HepG2 (cell line): ENCODE results near the gene PIEZO1. TPM values are rescaled to one million over a fixed set of nuclear protein-coding genes. Genes with fewer than 3 reads are reported as not detected.

ENCODE experiments used
- ATAC-seq: fragments of 200-7000 bp; cut with Tn5 transposase; 3 replicates; pipeline ENCODE4 v1.9.1; 2020; ENCODE audit warnings: mild to moderate bottlenecking, moderate library complexity
- BruUV-seq: library from RNA; stranded (reverse); fragments of 400-500 nt; replicated peaks from 2 replicates; lab custom pipeline; 2021; lab: Mats Ljungman, UMichigan
- CTCF ChIA-PET: fragments of 300-600 bp; formaldehyde crosslinking; extraction: SDS; loops from one replicate; lab custom pipeline; 2021; ENCODE audit warnings: low total read pairs, inconsistent platforms, low intra/inter-chr PET ratio; lab: Yijun Ruan, JAX
- POLR2A ChIA-PET: fragments of 350-600 bp; sonication (Branson Sonifier 250); formaldehyde crosslinking; loops from one replicate; lab custom pipeline; 2020; ENCODE audit warnings: antibody characterized with exemption, inconsistent platforms; lab: Yijun Ruan, JAX
- DNase-seq: peaks from one replicate; pipeline ENCODE4 v3.0.0-alpha.2; 2015; ENCODE audit warnings: low spot score
- FAIRE-seq: peaks from 3 replicates; lab custom pipeline; 2011; peaks lifted over from hg19 to GRCh38; lab: Jason Lieb, UNC
- H2AFZ ChIP-seq: one replicate; pipeline ENCODE4 v1.6.1; 2011; ENCODE audit warnings: low read length, inconsistent platforms
- H3K27ac ChIP-seq: fragments of 300-600 bp; 3 replicates; pipeline ENCODE4 v1.8.0; 2011; ENCODE audit warnings: mixed run types, mild to moderate bottlenecking, mixed read lengths, low read length, inconsistent platforms; ENCODE audit not compliant: insufficient read depth; ENCODE audit errors: extremely low read length
- H3K27me3 ChIP-seq, 2 experiments: fragments of 200-600 bp in 1 of 2; 2 replicates in 1 of 2; 3 replicates in 1 of 2; pipeline versions ENCODE4 v1.6.0 to v1.8.0; 2011; ENCODE audit warnings: low read length in 2 of 2, mild to moderate bottlenecking in 2 of 2, moderate library complexity in 2 of 2, inconsistent platforms in 1 of 2; ENCODE audit not compliant: insufficient read depth in 2 of 2, control insufficient read depth in 1 of 2
- H3K36me3 ChIP-seq, 2 experiments: fragments of 200-600 bp in 1 of 2; replicated peaks in 1 of 2; 2 replicates in 1 of 2; 3 replicates in 1 of 2; pipeline versions ENCODE4 v1.5.1 to v1.8.0; 2011; ENCODE audit warnings: low read length in 2 of 2, inconsistent platforms in 1 of 2; ENCODE audit not compliant: insufficient read depth in 2 of 2, control insufficient read depth in 1 of 2
- H3K4me1 ChIP-seq: 2 replicates; pipeline ENCODE4 v1.5.1; 2012; ENCODE audit warnings: low read length, inconsistent platforms; ENCODE audit not compliant: insufficient read depth
- H3K4me2 ChIP-seq: 2 replicates; pipeline ENCODE4 v1.6.0; 2011; ENCODE audit warnings: low read depth, low read length, inconsistent platforms
- H3K4me3 ChIP-seq, 3 experiments: fragments of 200-600 bp in 1 of 3; sonication (generic), shearing (Covaris generic) in 1 of 3; replicated peaks in 1 of 3; 2 replicates each; pipeline ENCODE4 v1.5.1; 2011 to 2016; ENCODE audit warnings: low read length in 3 of 3, inconsistent platforms in 2 of 3, low read depth in 2 of 3, mild to moderate bottlenecking in 2 of 3, control low read depth in 1 of 3, mixed read lengths in 1 of 3; ENCODE audit not compliant: insufficient read depth in 1 of 3
- H3K79me2 ChIP-seq: one replicate; pipeline ENCODE4 v1.6.1; 2011; ENCODE audit warnings: low read length, inconsistent platforms; ENCODE audit not compliant: insufficient read depth
- H3K9ac ChIP-seq: 2 replicates; pipeline ENCODE4 v1.6.0; 2011; ENCODE audit warnings: mild to moderate bottlenecking, low read depth, low read length, inconsistent platforms; ENCODE audit not compliant: insufficient read depth
- H3K9me3 ChIP-seq: 2 replicates; pipeline ENCODE4 v1.5.1; 2012; ENCODE audit warnings: mild to moderate bottlenecking, low read length
- H4K20me1 ChIP-seq: 2 replicates; pipeline ENCODE4 v1.6.0; 2011; ENCODE audit warnings: inconsistent platforms, mild to moderate bottlenecking, low read length, moderate library complexity; ENCODE audit not compliant: insufficient read depth
- BATF2 ChIP-seq: sonication (generic); formaldehyde crosslinking; IDR thresholded peaks from 2 replicates; pipeline ENCODE4 v1.8.0; 2022; ENCODE audit warnings: mild to moderate bottlenecking, missing genetic modification reagents, moderate library complexity
- CEBPB ChIP-seq: IDR thresholded peaks from 2 replicates; pipeline ENCODE4 v1.6.1; 2011; ENCODE audit warnings: low read depth, low read length, improper control_type of control experiment, borderline replicate concordance
- FOXA3 ChIP-seq: IDR thresholded peaks from 2 replicates; pipeline ENCODE4 v1.6.1; 2016; ENCODE audit warnings: missing genetic modification reagents, missing compliant biosample characterization
- FOXK2 ChIP-seq: fragments of 450-650 bp; IDR thresholded peaks from 2 replicates; pipeline ENCODE4 v1.6.1; 2016
- IKZF1 ChIP-seq: fragments of 450-650 bp; IDR thresholded peaks from 2 replicates; pipeline ENCODE4 v1.7.1; 2016
- LRRFIP1 ChIP-seq: sonication (generic); formaldehyde crosslinking; conservative IDR thresholded peaks from 2 replicates; pipeline ENCODE4 v1.4.0; 2020; ENCODE audit warnings: missing genetic modification reagents
- PBX2 ChIP-seq: IDR thresholded peaks from 2 replicates; pipeline ENCODE4 v1.6.1; 2016; ENCODE audit warnings: control low read depth
- SIN3B ChIP-seq: fragments of 150-350 bp; IDR thresholded peaks from 2 replicates; pipeline ENCODE4 v1.6.1; 2014; ENCODE audit warnings: low read length
- SP2 ChIP-seq: sonication (generic); formaldehyde crosslinking; IDR thresholded peaks from 2 replicates; pipeline ENCODE4 v1.5.1; 2020; ENCODE audit warnings: mild to moderate bottlenecking, missing genetic modification reagents
- TFDP2 ChIP-seq: sonication (generic); formaldehyde crosslinking; IDR thresholded peaks from 2 replicates; pipeline ENCODE4 v1.4.0; 2020; ENCODE audit warnings: missing genetic modification reagents
- ZNF142 ChIP-seq: sonication (generic); formaldehyde crosslinking; IDR thresholded peaks from 2 replicates; pipeline ENCODE4 v1.4.0; 2020; ENCODE audit warnings: missing genetic modification reagents
- ZNF350 ChIP-seq: sonication (generic); formaldehyde crosslinking; IDR thresholded peaks from 2 replicates; pipeline ENCODE4 v1.4.0; 2020; ENCODE audit warnings: mild to moderate bottlenecking, low read depth, missing genetic modification reagents, borderline replicate concordance
- ZNF550 ChIP-seq: sonication (generic); formaldehyde crosslinking; IDR thresholded peaks from 2 replicates; pipeline ENCODE4 v1.4.0; 2020; ENCODE audit warnings: mild to moderate bottlenecking, missing genetic modification reagents, borderline replicate concordance
- WGBS: methylation state at CpG from one replicate; pipeline ENCODE4 v1.1.6; 2017; ENCODE audit warnings: low lambda C conversion rate; 5-methylcytosine and 5-hydroxymethylcytosine counted together
- in situ Hi-C: cut with HindIII; loops from 2 replicates; pipeline ENCODE4 v1.10.0; 2017; ENCODE audit warnings: low pct_unique_long_range_greater_than_20kb; ENCODE audit not compliant: extremely low pct_ligation_motif_present
- intact Hi-C: fragments of 100-400 bp; cut with micrococcal nuclease; formaldehyde crosslinking; loops from one replicate; pipeline ENCODE4 v1.10.0; 2022; ENCODE audit not compliant: unreplicated experiment
- polyA plus RNA-seq, 8 experiments: library from polyadenylated mRNA; depleted of rRNA in 3 of 8; stranded (reverse) in 7 of 8; unstranded in 1 of 8; fragments of >200 nt; fragmentation: Illumina TruSeq in 4 of 8; extraction: Trizol in 4 of 8; gene quantifications; 2 replicates each; pipeline versions ENCODE4 v1.2.1 to v1.2.3, GENCODE V29; 2011 to 2016; ENCODE audit warnings: low read depth in 4 of 8, missing spikeins in 1 of 8, mixed read lengths in 1 of 8; ENCODE audit not compliant: insufficient read depth in 1 of 8
- total RNA-seq, 5 experiments: library from RNA; depleted of rRNA; stranded (reverse); fragments of >200 nt; fragmentation: Illumina TruSeq; extraction: Trizol; gene quantifications; 2 replicates each; pipeline ENCODE4 v1.2.3, GENCODE V29; 2016; ENCODE audit warnings: low read depth in 1 of 5

PIEZO1 gene
- total and polyA plus RNA-seq, 2 of the 13 experiments (the other 11 are each of a cell fraction or from before 2014, with no cell fraction given), result 67.9 to 85.0 TPM

GRCh38 chr16:88766975-88767374 is 18.0 kb downstream of the PIEZO1 start:
- no peaks in the 10 kb centered on the region for H3K9me3 ChIP-seq
- TF ChIP-seq FOXK2 (no peak), LRRFIP1 (CRISPR knock-in tag) (no peak), PBX2 (CRISPR knock-in tag) (no peak), FOXA3 (CRISPR knock-in tag) (no peak), ZNF550 (no peak), ZNF142 (CRISPR knock-in tag) (no peak), SIN3B (no peak), BATF2 (no peak), IKZF1 (no peak), TFDP2 (CRISPR knock-in tag) (no peak), CEBPB (no peak), ZNF350 (CRISPR knock-in tag) (no peak), SP2 (CRISPR knock-in tag) (no peak)

More at GRCh38 chr16:88766975-88767374, 18.0 kb downstream of the PIEZO1 start:
- H3K4me3 ChIP-seq, result no peak overlapping the region
- no peak overlapping the region for H3K9ac ChIP-seq
- DNase-seq, result no peak
- no peaks in the 10 kb centered on the region for H3K27me3 ChIP-seq
- H3K4me2 ChIP-seq, result no peak overlapping the region
- peaks cover 22% of the 10 kb centered on the region for H3K79me2 ChIP-seq
- CTCF ChIA-PET, result no interaction called here
- no peak for ATAC-seq
- FAIRE-seq, result no peak
- intact Hi-C loops (no loop called here), in situ Hi-C loops (no loop called here)
- no TSS peak for BruUV-seq
- POLR2A ChIA-PET, result interaction anchor here (1.6 kb wide), 1 partner anchor 18 kb away, joined by 3 read pairs; the partner anchor contains the start of gene PIEZO1
- H4K20me1 ChIP-seq, result peaks cover 37% of the 10 kb centered on the region; the same call in 1 of the 2 replicates
- H3K27ac ChIP-seq, result no peak overlapping the region
- H2AFZ ChIP-seq, result no peak overlapping the region
- H3K36me3 ChIP-seq, result peaks cover 0 to 4% of the 10 kb centered on the region in 2 experiments; a peak in 3 of 5 replicates
- peaks cover 62% of the 10 kb centered on the region for H3K4me1 ChIP-seq
- WGBS, result 95% methylated on average over 11 of the region's 11 CpGs
